Activated CD4-positive, alpha-beta memory T cell treated with anti-CD3 and anti-CD28 coated beads for 36 hours (primary cell): ENCODE data around the gene C1orf141. TPM values are rescaled to one million over a fixed set of nuclear protein-coding genes. Genes with fewer than 3 reads are reported as not detected.

ENCODE experiments used
- CTCF ChIA-PET: fragments of 350-600 bp; sonication (Branson Sonifier 250); formaldehyde crosslinking; loops from one replicate; lab custom pipeline; 2021; ENCODE audit warnings: antibody characterized with exemption, inconsistent platforms; lab: Charles Lee
- POLR2A ChIA-PET: fragments of 350-600 bp; sonication (Branson Sonifier 250); formaldehyde crosslinking; loops from one replicate; lab custom pipeline; 2021; ENCODE audit warnings: antibody characterized with exemption; lab: Charles Lee
- DNase-seq: peaks from one replicate; pipeline ENCODE4 v3.0.0-alpha.2; 2020
- H3K27ac Mint-ChIP-seq: one replicate; pipeline ENCODE4 v1.8.0; 2021; ENCODE audit warnings: mixed read lengths
- H3K27me3 Mint-ChIP-seq: one replicate; pipeline ENCODE4 v1.8.0; 2021; ENCODE audit warnings: mixed read lengths
- H3K36me3 Mint-ChIP-seq: one replicate; pipeline ENCODE4 v1.8.0; 2021; ENCODE audit warnings: mixed read lengths
- H3K4me1 Mint-ChIP-seq: one replicate; pipeline ENCODE4 v1.8.0; 2021; ENCODE audit warnings: low read depth, mixed read lengths
- H3K4me3 Mint-ChIP-seq: one replicate; pipeline ENCODE4 v1.8.0; 2021; ENCODE audit warnings: mild to moderate bottlenecking, mixed read lengths
- H3K9me3 Mint-ChIP-seq: one replicate; pipeline ENCODE4 v1.8.0; 2021; ENCODE audit warnings: mixed read lengths
- intact Hi-C: fragments of 100-400 bp; cut with micrococcal nuclease; formaldehyde crosslinking; loops from one replicate; pipeline ENCODE4 v1.15.1; 2023
- total RNA-seq, 2 experiments: library from RNA; stranded (reverse); gene quantifications; one replicate each; pipeline ENCODE4 v1.2.3, GENCODE V29; 2021

The C1orf141 gene
- total RNA-seq, 2 experiments from 2014 or later = 0.70 to 1.2 TPM

DNA sequence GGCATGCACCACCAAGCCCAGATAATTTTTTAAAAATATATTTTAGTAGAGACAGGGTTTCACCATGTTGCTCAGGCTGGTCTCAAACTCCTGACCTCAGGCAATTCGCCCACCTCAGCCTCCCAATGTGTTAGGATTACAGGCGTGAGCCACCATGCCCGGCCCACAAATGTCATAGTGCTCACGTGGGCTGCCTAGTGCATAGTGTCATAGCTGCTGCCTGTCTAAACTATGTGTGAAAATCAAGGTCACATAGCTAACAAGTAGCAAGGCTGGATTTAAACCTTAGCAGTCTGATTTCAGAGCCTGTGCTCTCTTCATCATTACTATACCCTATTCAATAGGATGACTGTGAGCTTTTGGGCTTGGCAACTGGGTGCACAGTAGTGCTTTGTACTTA lies 10.3 kb downstream of the C1orf141 start:
- no peak overlapping the region for H3K27ac Mint-ChIP-seq
- peaks cover 5% of the 10 kb centered on the region for H3K27me3 Mint-ChIP-seq
- POLR2A ChIA-PET = no interaction called here
- no peaks in the 10 kb centered on the region for H3K36me3 Mint-ChIP-seq
- no peaks in the 10 kb centered on the region for H3K4me1 Mint-ChIP-seq
- intact Hi-C loops = no loop called here
- CTCF ChIA-PET = interaction anchor here (1.5 to 1.8 kb wide), 2 partner anchors 87 to 376 kb away, joined by 4 to 6 read pairs; no protein-coding TSS in a partner anchor
- DNase-seq = no peak
- H3K9me3 Mint-ChIP-seq = no peaks in the 10 kb centered on the region
- H3K4me3 Mint-ChIP-seq = no peak overlapping the region

DNA sequence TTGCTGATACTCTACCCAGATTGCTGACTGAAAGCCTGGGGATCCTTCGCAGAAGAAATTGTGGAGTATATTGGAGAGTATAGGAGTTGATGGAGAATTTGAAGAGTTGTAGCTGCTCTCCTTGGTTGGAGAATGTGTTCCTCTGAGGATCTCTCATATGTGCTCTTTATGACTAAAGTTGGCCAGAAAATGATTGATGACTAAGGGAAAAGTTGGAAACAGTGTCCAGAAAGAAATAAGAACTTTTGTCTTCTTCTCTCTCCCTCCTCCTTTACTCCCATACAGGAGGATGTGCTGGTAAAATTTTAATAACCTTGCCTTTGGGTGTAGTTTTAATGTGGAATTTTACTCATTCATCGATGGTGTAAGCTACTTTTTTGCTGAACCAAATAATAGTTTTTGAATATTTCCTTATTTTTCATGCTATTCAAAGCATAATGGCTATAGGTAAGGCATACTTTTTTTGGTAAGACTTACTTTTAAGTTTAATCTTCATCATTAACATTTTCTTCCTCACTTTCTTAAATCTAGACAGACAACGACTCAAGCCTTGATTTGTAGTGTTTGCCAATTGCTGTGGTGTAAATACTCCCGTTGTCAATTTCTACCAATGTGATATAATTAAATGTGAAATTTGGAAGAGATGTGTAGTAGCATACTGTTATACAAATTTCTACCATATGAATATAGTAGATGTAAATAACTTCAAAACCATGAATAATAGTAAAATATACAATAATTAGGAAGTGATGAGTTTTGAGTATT lies 13.7 kb downstream of the C1orf141 start:
- intact Hi-C loops = no loop called here

DNA sequence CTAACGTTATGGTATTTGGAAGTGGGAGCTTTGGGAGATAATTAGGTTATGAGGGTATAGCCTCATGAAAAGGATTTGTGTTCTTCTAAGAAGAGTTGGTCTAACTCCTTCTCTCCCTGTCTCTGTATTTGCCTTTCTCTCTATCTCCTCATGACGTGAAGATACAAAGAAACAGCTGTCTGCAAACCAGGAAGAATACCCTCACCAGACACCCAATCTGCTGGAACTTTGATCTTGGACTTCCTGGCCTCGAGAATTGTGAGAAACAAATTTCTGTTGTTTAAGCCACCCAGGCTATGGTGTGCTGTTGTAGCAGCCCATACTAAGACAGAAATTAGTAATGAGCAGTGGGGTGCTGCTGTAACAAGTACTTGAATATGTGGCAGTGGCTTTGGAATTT lies 16.1 kb downstream of the C1orf141 start:
- DNase-seq = no peak
- Mint-ChIP-seq H3K36me3 (no peaks in the 10 kb centered on the region), H3K4me1 (no peaks in the 10 kb centered on the region), H3K27ac (no peak overlapping the region), H3K27me3 (peaks cover 5% of the 10 kb centered on the region), H3K4me3 (no peak overlapping the region), H3K9me3 (peaks cover 2% of the 10 kb centered on the region)
- intact Hi-C loops = no loop called here
- POLR2A ChIA-PET = no interaction called here
- CTCF ChIA-PET = no interaction called here

More for the DNA sequence above, 13.7 kb downstream of the C1orf141 start:
- Mint-ChIP-seq H3K27me3 (peaks cover 5% of the 10 kb centered on the region), H3K9me3 (no peaks in the 10 kb centered on the region), H3K36me3 (no peaks in the 10 kb centered on the region), H3K4me1 (no peaks in the 10 kb centered on the region), H3K4me3 (no peak overlapping the region), H3K27ac (no peak overlapping the region)
- POLR2A ChIA-PET = no interaction called here
- CTCF ChIA-PET = no interaction called here
- DNase-seq = no peak

DNA sequence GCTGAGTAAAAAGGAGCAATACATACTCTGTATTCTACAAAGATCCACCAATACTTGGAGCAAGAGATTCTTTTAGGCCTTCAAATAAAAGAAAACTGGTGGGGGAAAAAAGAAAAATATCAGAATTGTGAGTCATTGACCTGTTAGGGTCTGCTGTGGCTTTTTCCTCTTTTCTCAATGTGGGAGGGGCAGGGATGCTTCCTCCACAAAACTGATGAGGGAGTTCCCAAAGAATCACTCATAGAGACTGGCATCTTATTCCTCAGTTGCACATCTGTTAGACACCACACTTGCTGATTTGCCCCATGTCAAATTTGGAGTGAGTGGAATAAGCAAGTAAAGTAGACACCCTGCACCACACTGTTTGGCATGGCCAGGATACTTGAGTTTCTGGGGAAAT lies 16.6 kb downstream of the C1orf141 start:
- ChIA-PET CTCF (no interaction called here), POLR2A (no interaction called here)
- intact Hi-C loops = no loop called here
- DNase-seq = no peak
- Mint-ChIP-seq H3K27me3 (peaks cover 5% of the 10 kb centered on the region), H3K9me3 (peaks cover 2% of the 10 kb centered on the region), H3K4me3 (no peak overlapping the region), H3K36me3 (no peaks in the 10 kb centered on the region), H3K27ac (no peak overlapping the region), H3K4me1 (no peaks in the 10 kb centered on the region)

DNA sequence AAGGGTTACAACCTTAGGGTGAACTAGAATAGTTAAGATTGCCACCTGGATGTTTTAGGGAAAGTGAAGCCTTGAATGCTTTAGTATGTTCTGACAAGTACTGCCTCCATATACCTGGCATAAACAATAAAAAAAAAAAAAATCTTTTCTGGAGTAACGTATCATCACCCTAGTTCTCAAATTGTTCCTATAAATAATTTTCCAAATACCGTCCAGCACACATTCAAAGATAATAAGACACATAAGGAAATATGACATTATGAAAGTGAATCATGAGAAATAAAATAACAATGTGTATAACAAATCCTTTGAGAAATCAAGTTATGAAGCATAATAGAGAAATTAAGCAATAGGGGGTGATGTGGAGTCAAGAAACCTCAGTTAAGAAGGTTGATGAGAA lies 20.6 kb downstream of the C1orf141 start:
- POLR2A ChIA-PET = no interaction called here
- H3K9me3 Mint-ChIP-seq = peaks cover 2% of the 10 kb centered on the region
- no peak overlapping the region for H3K4me3 Mint-ChIP-seq
- H3K27ac Mint-ChIP-seq = no peak overlapping the region
- no peaks in the 10 kb centered on the region for H3K4me1 Mint-ChIP-seq
- CTCF ChIA-PET = interaction anchor here (1.0 to 1.2 kb wide), 2 partner anchors 98 to 118 kb away, joined by 3 to 4 read pairs; no protein-coding TSS in a partner anchor
- intact Hi-C loops = no loop called here
- no peaks in the 10 kb centered on the region for H3K27me3 Mint-ChIP-seq
- H3K36me3 Mint-ChIP-seq = no peaks in the 10 kb centered on the region
- no peak for DNase-seq

DNA sequence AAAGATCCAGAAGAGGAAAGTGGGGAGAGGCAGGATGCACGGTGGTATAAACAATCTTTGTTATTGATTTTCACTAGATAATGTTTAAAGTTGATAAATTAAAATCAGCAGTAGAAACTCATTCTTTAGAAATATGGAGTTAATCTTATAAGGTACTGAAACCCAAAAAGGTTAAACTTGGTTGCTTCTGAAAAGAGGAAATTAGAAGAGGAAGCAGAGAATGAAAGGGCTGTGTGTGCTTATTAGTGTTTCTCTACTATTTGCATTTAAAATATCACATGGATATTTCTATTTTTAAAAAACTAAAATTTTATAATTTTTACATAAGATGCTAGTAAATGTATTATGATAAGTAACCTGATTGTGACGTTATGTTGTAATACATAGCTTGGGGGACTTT lies 24.4 kb downstream of the C1orf141 start:
- DNase-seq = no peak
- Mint-ChIP-seq H3K9me3 (peaks cover 2% of the 10 kb centered on the region), H3K4me3 (no peak overlapping the region), H3K27ac (no peak overlapping the region), H3K36me3 (no peaks in the 10 kb centered on the region), H3K27me3 (no peaks in the 10 kb centered on the region), H3K4me1 (no peaks in the 10 kb centered on the region)
- POLR2A ChIA-PET = no interaction called here
- CTCF ChIA-PET = interaction anchor here (0.6 kb wide), 1 partner anchor 384 kb away, joined by 3 read pairs; no protein-coding TSS in a partner anchor
- intact Hi-C loops = no loop called here

DNA sequence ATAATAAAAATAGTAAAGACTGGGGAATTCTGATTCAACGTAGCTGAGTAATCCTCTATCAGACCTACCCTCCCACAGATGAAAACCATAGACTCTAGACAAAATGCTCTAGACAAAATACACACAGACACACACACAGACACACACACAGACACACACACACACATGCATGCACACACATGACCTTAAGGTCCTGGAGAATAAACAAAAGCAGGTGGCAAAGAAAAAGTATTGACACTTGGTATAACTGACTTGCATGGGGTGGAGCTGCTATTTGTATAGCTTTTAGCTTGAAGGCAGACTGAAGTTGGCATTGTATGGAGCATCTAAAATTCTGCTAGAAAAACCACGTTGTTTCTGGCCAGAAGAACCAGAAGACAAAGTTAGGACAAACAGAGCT lies 29.3 kb downstream of the C1orf141 start:
- Mint-ChIP-seq H3K27me3 (peaks cover 4% of the 10 kb centered on the region), H3K9me3 (no peaks in the 10 kb centered on the region), H3K4me3 (no peak overlapping the region), H3K36me3 (no peaks in the 10 kb centered on the region), H3K27ac (no peak overlapping the region), H3K4me1 (no peaks in the 10 kb centered on the region)
- CTCF ChIA-PET = no interaction called here
- DNase-seq = no peak
- intact Hi-C loops = no loop called here
- POLR2A ChIA-PET = no interaction called here

DNA sequence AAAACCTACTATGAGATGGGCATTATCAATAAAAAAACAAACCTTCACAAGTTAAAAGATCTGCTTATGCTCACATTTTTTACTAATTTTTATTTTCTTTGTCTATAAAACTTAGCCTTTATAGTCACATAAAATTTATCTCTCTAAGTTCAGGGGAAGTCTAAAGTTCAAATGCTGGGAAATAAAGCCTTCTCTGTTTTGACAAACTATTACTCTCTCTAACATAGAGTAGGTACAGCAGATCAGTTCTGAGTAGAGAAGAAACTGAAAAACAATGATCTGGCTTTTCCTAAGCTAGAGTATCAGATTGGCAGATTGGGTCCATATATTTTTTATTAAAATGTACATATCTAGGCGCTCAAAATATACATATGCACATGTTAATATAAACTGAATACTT lies 31.2 kb downstream of the C1orf141 start:
- DNase-seq = no peak
- ChIA-PET CTCF (no interaction called here), POLR2A (no interaction called here)
- Mint-ChIP-seq H3K9me3 (no peaks in the 10 kb centered on the region), H3K4me3 (no peak overlapping the region), H3K27ac (no peak overlapping the region), H3K4me1 (no peaks in the 10 kb centered on the region), H3K36me3 (no peaks in the 10 kb centered on the region), H3K27me3 (peaks cover 4% of the 10 kb centered on the region)
- intact Hi-C loops = no loop called here

DNA sequence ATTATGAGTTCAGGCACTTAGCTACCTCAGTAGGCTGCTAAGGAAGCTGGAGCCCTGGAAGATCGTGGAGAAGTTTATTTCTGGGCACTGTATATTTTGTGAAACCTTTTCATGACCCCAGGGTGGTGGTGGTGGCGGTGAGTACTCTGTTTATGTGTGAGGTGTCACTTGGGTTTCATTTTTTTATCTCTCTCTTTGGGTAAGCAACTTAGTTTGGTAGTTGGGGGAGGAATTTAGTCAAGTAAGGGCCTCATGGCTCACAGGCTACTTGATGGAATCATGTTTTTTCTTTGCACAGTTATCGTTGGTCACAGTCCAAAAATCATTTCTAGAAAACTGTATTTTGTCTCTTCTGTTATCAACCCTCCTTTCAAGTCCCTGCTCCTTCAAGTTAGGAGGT lies 33.9 kb downstream of the C1orf141 start:
- CTCF ChIA-PET = interaction anchor here (0.7 kb wide), 1 partner anchor 432 kb away, joined by 4 read pairs; no protein-coding TSS in a partner anchor
- POLR2A ChIA-PET = no interaction called here
- Mint-ChIP-seq H3K9me3 (no peaks in the 10 kb centered on the region), H3K27me3 (peaks cover 4% of the 10 kb centered on the region), H3K27ac (no peak overlapping the region), H3K4me3 (no peak overlapping the region), H3K36me3 (no peaks in the 10 kb centered on the region), H3K4me1 (no peaks in the 10 kb centered on the region)
- intact Hi-C loops = no loop called here
- no peak for DNase-seq

DNA sequence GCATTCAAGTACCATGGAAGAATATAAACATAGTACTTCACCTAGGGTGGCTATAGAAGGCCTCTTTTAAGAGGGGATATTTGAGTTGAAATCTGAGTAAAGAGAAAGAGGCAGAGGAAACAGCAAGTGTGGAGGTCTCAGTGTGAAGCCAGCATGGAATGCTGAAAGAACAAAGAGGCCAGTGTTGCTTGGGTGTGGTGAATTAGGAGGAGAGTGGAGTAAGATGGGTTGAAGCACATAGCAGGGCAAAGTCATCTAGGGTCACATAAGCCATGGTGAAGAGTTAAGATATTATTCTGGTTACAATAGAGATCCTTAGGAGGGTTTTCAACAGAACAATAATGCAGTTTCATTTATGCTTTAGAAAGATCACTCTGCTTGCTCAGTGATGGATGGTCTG lies 37.5 kb downstream of the C1orf141 start:
- H3K27me3 Mint-ChIP-seq = peaks cover 11% of the 10 kb centered on the region
- no peaks in the 10 kb centered on the region for H3K9me3 Mint-ChIP-seq
- POLR2A ChIA-PET = no interaction called here
- no peak for DNase-seq
- CTCF ChIA-PET = no interaction called here
- intact Hi-C loops = no loop called here
- no peak overlapping the region for H3K4me3 Mint-ChIP-seq
- H3K36me3 Mint-ChIP-seq = no peaks in the 10 kb centered on the region
- H3K27ac Mint-ChIP-seq = no peak overlapping the region
- no peaks in the 10 kb centered on the region for H3K4me1 Mint-ChIP-seq

DNA sequence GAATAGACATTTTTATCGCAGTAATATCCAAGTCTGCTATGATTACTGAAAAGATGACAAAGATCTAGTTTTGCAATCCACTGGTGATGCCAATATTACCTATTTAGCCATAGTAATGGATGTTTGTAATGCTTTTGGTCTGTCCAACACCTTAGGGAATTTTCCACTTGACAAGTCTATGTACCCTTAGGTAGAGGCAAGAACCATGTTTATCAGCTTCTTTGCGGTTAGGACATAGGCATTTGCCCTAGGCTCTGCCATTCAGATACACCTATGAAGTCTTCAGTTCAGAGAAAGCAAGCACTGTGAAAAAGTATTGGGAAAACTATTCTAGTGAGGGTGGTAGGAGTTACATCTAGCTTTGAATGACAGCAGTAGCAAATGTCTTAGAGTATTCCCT lies 40.6 kb downstream of the C1orf141 start:
- no peaks in the 10 kb centered on the region for H3K4me1 Mint-ChIP-seq

DNA sequence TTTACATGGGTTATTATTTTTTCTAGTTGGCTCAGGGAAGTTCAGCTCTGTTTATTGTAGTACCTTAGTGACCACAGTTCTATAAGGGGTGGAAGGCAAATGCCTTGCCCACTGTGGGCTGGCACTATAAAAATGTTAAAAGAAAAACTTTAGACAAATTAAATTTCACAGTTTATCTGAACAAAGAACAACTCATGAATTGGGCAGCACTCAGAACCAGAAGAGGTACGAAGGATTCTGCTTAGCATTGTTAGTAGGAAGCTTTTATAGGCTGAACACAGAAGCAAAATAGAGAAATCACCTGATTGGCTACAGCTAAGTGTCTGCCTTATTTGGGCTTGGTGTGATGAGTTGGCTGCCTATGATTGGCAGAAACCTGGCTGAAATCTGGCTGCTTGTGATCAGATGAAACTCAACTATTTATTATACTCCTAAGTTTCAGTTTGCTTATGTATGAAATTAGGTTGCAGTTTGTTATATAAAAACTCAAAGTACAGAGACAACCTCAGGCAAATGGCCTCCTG lies 45.0 kb downstream of the C1orf141 start:
- no peak overlapping the region for H3K4me3 Mint-ChIP-seq
- no peaks in the 10 kb centered on the region for H3K4me1 Mint-ChIP-seq
- intact Hi-C loops = no loop called here
- DNase-seq = no peak
- no peaks in the 10 kb centered on the region for H3K9me3 Mint-ChIP-seq
- CTCF ChIA-PET = no interaction called here
- peaks cover 1% of the 10 kb centered on the region for H3K27me3 Mint-ChIP-seq
- POLR2A ChIA-PET = no interaction called here
- H3K27ac Mint-ChIP-seq = no peak overlapping the region
- no peaks in the 10 kb centered on the region for H3K36me3 Mint-ChIP-seq

More for the DNA sequence above, 40.6 kb downstream of the C1orf141 start:
- H3K27ac Mint-ChIP-seq = no peak overlapping the region
- H3K4me3 Mint-ChIP-seq = no peak overlapping the region
- CTCF ChIA-PET = no interaction called here
- no peaks in the 10 kb centered on the region for H3K36me3 Mint-ChIP-seq
- no peaks in the 10 kb centered on the region for H3K9me3 Mint-ChIP-seq
- intact Hi-C loops = no loop called here
- H3K27me3 Mint-ChIP-seq = peaks cover 6% of the 10 kb centered on the region
- POLR2A ChIA-PET = no interaction called here
- no peak for DNase-seq

DNA sequence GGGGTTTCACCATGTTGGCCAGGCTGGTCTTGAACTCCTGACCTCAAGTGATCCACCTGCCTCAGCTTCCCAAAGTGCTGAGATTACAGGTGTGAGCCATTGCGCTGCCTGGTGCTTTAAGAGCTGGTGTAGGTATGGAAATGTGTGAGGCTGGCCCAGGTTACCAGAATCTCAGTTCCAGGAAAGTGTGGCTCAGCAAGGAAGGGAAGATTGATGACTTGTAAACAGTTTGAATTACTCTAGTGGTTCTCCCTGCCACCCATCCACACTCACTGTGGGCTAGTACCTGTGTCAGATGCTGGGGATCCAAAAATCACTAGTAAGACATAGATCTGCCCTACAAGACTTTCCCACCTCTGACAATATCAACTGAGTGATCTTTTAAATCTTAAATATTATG lies 46.3 kb downstream of the C1orf141 start:
- intact Hi-C loops = no loop called here
- ChIA-PET CTCF (no interaction called here), POLR2A (no interaction called here)
- no peaks in the 10 kb centered on the region for H3K4me1 Mint-ChIP-seq
- no peak overlapping the region for H3K4me3 Mint-ChIP-seq
- H3K9me3 Mint-ChIP-seq = no peaks in the 10 kb centered on the region
- H3K27ac Mint-ChIP-seq = no peak overlapping the region
- no peaks in the 10 kb centered on the region for H3K36me3 Mint-ChIP-seq
- H3K27me3 Mint-ChIP-seq = no peaks in the 10 kb centered on the region
- DNase-seq = no peak
